ENCODE measurements around the gene PRSS27. TPM values are rescaled to one million over a fixed set of nuclear protein-coding genes. Genes with fewer than 3 reads are reported as not detected.

Gene PRSS27
- total and polyA plus RNA-seq, 2 of the 8 experiments (the other 6 are each of a cell fraction or from before 2014, with no cell fraction given), result 1.3 to 7.5 TPM

DNA sequence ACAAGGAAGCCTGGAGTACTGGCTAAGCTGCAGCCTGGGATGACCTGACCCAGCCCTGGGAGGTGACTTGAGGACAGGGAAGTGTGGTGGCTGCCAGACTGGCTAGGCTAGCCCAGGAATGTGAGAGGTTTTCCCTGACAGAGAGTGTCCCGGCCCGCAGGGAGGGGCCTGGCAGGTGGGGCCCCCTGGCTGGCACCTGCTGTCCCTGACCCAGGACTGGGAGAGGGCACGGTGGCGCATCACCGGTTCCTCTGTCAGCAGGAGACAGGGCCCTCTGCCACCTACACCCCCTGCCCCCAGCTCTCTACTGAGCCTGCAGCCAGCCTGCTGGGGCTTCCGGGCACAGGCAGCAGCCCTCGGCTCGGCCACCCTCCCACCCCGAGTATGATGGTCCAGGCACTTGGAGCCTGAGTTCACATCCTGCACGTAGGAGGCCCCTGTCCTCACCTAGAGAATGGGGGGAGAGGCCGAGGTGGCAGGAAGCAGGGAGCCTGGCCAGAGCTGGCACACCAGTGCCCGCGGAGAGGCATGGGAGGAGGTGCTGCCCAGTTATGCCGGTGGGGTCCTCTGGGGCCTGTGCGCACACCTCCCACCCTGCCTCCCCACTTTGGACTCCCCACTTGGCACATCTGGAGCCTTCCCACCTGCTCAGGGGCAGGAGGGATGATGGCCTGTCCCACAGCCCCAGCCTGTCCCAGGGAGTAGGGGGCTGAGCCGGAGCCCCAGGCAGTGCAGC, 528 bp downstream of the PRSS27 start:
- Histone ChIP-seq H2BK5ac (ENCODE audit: low read depth, low read length) (peak overlapping the region; percentile 52; the same call in 1 of the 2 replicates), H3K18ac (ENCODE audit: extremely low read depth, low read length) (peak overlapping the region; percentile 32; the same call in 1 of the 2 replicates), H3K79me1 (ENCODE audit: low read depth, low read length) (no peaks in the 10 kb centered on the region), H3K14ac (ENCODE audit: insufficient read length) (no peak overlapping the region), H3K27me3 (replicated peaks in 1 of 4; ENCODE audit: control insufficient read depth in 3 of 4, extremely low read depth in 1 of 4, insufficient read depth in 3 of 4, low read length in 3 of 4) (no peaks in the 10 kb centered on the region; a peak in 1 of 7 replicates), H3K4ac (replicated peaks; ENCODE audit: insufficient read length, low read depth, low read length) (no peak overlapping the region), H4K5ac (ENCODE audit: insufficient read length, low read depth, low read length) (no peak overlapping the region), H4K20me1 (replicated peaks in 1 of 2; ENCODE audit: control insufficient read depth in 1 of 2, insufficient read depth in 2 of 2, low read length in 2 of 2) (peaks cover 0 to 5% of the 10 kb centered on the region in 2 experiments), H2BK120ac (replicated peaks; ENCODE audit: low read depth, low read length) (no peak overlapping the region), H3K4me3 (ENCODE audit: extremely low read depth in 1 of 4, insufficient read depth in 2 of 4, low read depth in 3 of 4, low read length in 4 of 4) (peak overlapping the region in 1 of 4 experiments; percentile 65; a peak in 2 of 8 replicates), H3K23me2 (ENCODE audit: low read depth, low read length) (no peaks in the 10 kb centered on the region; the same call in 1 of the 2 replicates), H3K79me2 (ENCODE audit: control insufficient read depth in 1 of 2, insufficient read depth in 2 of 2, low read length in 2 of 2) (no peaks in the 10 kb centered on the region), H4K8ac (ENCODE audit: extremely low read depth, insufficient read depth, low read length) (peak overlapping the region; percentile 91), H3K4me2 (ENCODE audit: insufficient read depth in 1 of 2, low read depth in 2 of 2, low read length in 2 of 2) (peak overlapping the region; percentile 59 to 63; a peak in 3 of 4 replicates), H3K9ac (replicated peaks in 1 of 4; ENCODE audit: extremely low read depth in 1 of 4, low read depth in 3 of 4, low read length in 3 of 4) (no peak overlapping the region), H2BK12ac (ENCODE audit: low read depth, low read length) (no peak overlapping the region), H3K23ac (ENCODE audit: insufficient read length) (no peak overlapping the region), H3K4me1 (replicated peaks in 1 of 4; ENCODE audit: control insufficient read depth in 3 of 4, insufficient read depth in 4 of 4, low read length in 3 of 4) (peaks cover 0 to 12% (median 5%) of the 10 kb centered on the region in 4 experiments; a peak in 4 of 7 replicates), H2AK5ac (ENCODE audit: low read depth, low read length) (no peak overlapping the region), H3K36me3 (ENCODE audit: control insufficient read depth in 2 of 4, insufficient read depth in 4 of 4, low read length in 3 of 4) (no peaks in the 10 kb centered on the region), H3K56ac (replicated peaks; ENCODE audit: insufficient read length, low read depth, low read length) (no peak overlapping the region), H2AFZ (ENCODE audit: low read length) (no peak overlapping the region), H2BK15ac (ENCODE audit: low read length) (no peak overlapping the region), H3K27ac (ENCODE audit: low read depth, low read length) (no peak overlapping the region; the same call in 1 of the 2 replicates), H4K91ac (replicated peaks; ENCODE audit: insufficient read length, low read length) (no peak overlapping the region), H2BK20ac (ENCODE audit: low read length) (no peak overlapping the region), H3K9me3 (ENCODE audit: insufficient read depth in 2 of 2, low read depth in 1 of 2, low read length in 1 of 2) (no peaks in the 10 kb centered on the region)
- DNase-seq (ENCODE audit: low read depth in 1 of 2, low spot score in 2 of 2) (no peak), FAIRE-seq (no peak)
- 80% methylated on average over 14 of the region's 16 CpGs; no CpG with 5 or more reads in 1 of the 2 experiments for WGBS, 2 experiments (ENCODE audit: extremely low coverage in 1 of 2, insufficient coverage in 1 of 2, insufficient read length in 1 of 2, insufficient replicate concordance in 2 of 2, low coverage in 1 of 2, low lambda C conversion rate in 2 of 2, missing lambda C conversion rate in 1 of 2)
- POLR2A ChIA-PET (ENCODE audit: partially characterized antibody), result interaction anchor here (0.6 to 2.5 kb wide), 9 partner anchors 11 to 247 kb away, joined by 3 to 11 read pairs (median 4); partner anchors contain the start of gene SRRM2
- CTCF ChIA-PET (ENCODE audit: partially characterized antibody), result interaction anchor here (1.1 kb wide), 1 partner anchor 22 kb away, joined by 3 read pairs; no protein-coding TSS in a partner anchor
- TF ChIP-seq JUND (IDR thresholded peaks at IDR 0.05; ENCODE audit: low read length) (no peak), NRF1 (IDR thresholded peaks at IDR 0.05; ENCODE audit: low read depth, low read length) (no peak)
